ENCODE results near the gene ZFPM1.

Gene ZFPM1

GRCh38 chr16:88491001-88491559, 38.0 kb downstream of the ZFPM1 start:
- Mint-ChIP-seq H3K9me3 (no peaks in the 10 kb centered on the region), H3K27me3 (ENCODE audit: low read depth) (no peaks in the 10 kb centered on the region), H3K4me3 (no peak overlapping the region), H3K4me1 (no peaks in the 10 kb centered on the region), H3K36me3 (ENCODE audit: low read depth) (no peaks in the 10 kb centered on the region), H3K27ac (no peak overlapping the region)
- TF ChIP-seq CTCF (IDR thresholded peaks at IDR 0.05; ENCODE audit: unreplicated experiment in 3 of 3) = no peak

- no peaks in the 10 kb centered on the region for H3K4me1 Mint-ChIP-seq
- no peaks in the 10 kb centered on the region for H3K9me3 Mint-ChIP-seq
- no peaks in the 10 kb centered on the region for H3K36me3 Mint-ChIP-seq (ENCODE audit: low read depth)
- H3K27ac Mint-ChIP-seq = no peak overlapping the region
- no peak overlapping the region for H3K4me3 Mint-ChIP-seq
- TF ChIP-seq CTCF (IDR thresholded peaks at IDR 0.05; ENCODE audit: unreplicated experiment in 3 of 3) = no peak
- no peaks in the 10 kb centered on the region for H3K27me3 Mint-ChIP-seq (ENCODE audit: low read depth)
These were observed 38.7 kb downstream of the ZFPM1 start for GRCh38 chr16:88491560-88492310.

- H3K27me3 Mint-ChIP-seq (ENCODE audit: low read depth) = no peaks in the 10 kb centered on the region
- TF ChIP-seq CTCF (IDR thresholded peaks at IDR 0.05; ENCODE audit: unreplicated experiment in 3 of 3) = no peak
- no peaks in the 10 kb centered on the region for H3K9me3 Mint-ChIP-seq
- no peak overlapping the region for H3K4me3 Mint-ChIP-seq
- no peak overlapping the region for H3K27ac Mint-ChIP-seq
- H3K4me1 Mint-ChIP-seq = no peaks in the 10 kb centered on the region
- no peaks in the 10 kb centered on the region for H3K36me3 Mint-ChIP-seq (ENCODE audit: low read depth)
These were observed 40.8 kb downstream of the ZFPM1 start for GRCh38 chr16:88493879-88494278.

GRCh38 chr16:88494335-88495154, 41.5 kb downstream of the ZFPM1 start:
- no peaks in the 10 kb centered on the region for H3K27me3 Mint-ChIP-seq (ENCODE audit: low read depth)
- H3K9me3 Mint-ChIP-seq = no peaks in the 10 kb centered on the region
- H3K36me3 Mint-ChIP-seq (ENCODE audit: low read depth) = no peaks in the 10 kb centered on the region
- no peak for TF ChIP-seq CTCF (IDR thresholded peaks at IDR 0.05; ENCODE audit: unreplicated experiment in 3 of 3)
- no peaks in the 10 kb centered on the region for H3K4me1 Mint-ChIP-seq
- no peak overlapping the region for H3K27ac Mint-ChIP-seq
- no peak overlapping the region for H3K4me3 Mint-ChIP-seq

- Mint-ChIP-seq H3K36me3 (ENCODE audit: low read depth) (no peaks in the 10 kb centered on the region), H3K27ac (no peak overlapping the region), H3K27me3 (ENCODE audit: low read depth) (no peaks in the 10 kb centered on the region), H3K9me3 (no peaks in the 10 kb centered on the region), H3K4me3 (no peak overlapping the region), H3K4me1 (no peaks in the 10 kb centered on the region)
- no peak for TF ChIP-seq CTCF (IDR thresholded peaks at IDR 0.05; ENCODE audit: unreplicated experiment in 3 of 3)
These were observed 42.2 kb downstream of the ZFPM1 start for GRCh38 chr16:88495268-88495772.
